Stimulated activated CD4-positive, alpha-beta T cell treated with anti-CD3 and anti-CD28 coated beads, TNF-alpha, amount 100 ng/mL, for 4 hours (primary cell): ENCODE measurements around the gene DGKE.
A peak's percentile ranks its signal among the peaks of the same experiment; 100 is the strongest.

Experiments
- DNase-seq, 3 experiments: peaks; one replicate each; pipeline ENCODE4 v3.0.0-alpha.2; 2020; ENCODE audit warnings: low read depth in 3 of 3

The DGKE gene

DNA sequence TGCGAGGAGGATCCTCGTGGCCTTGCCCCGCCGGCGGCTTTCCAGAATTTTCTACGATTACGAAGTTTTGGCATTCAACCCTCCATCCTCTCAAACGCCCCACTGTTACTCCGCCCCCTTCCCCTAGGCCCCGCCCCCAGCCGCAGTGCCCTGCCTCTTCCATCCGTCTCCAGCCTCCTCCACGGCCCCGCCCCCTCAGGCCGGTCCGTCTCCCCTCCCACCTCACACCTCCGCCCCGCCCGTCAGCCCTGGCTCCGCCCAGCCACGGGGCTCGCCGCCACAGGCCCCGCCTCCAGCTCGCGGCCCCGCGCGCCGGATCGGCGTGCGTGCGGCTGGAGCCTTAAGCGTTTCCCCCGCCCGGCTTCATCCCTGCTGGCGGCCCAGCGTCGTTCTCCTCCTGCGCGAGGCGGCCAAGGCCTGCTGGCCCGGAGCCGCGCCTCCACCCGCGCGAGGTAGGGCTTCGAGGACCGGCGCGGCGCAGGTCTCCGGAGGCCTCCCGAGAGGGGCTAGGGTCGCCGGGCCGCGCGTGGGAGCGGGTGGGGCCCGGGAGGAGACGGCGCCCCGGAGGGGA is at the start of gene DGKE, which contains the start of gene C17orf67:
Gene DGKE, plus strand, starts transcription at position 343 of the 571 bp plus-strand sequence. CDS start 645 bp downstream, outside the sequence.
Gene C17orf67, minus strand, starts transcription at position 112 of the 571 bp plus-strand sequence. CDS start 18,110 bp downstream, outside the sequence.
- DNase-seq: peak; percentile 99 to 100 (median 99)

DNA sequence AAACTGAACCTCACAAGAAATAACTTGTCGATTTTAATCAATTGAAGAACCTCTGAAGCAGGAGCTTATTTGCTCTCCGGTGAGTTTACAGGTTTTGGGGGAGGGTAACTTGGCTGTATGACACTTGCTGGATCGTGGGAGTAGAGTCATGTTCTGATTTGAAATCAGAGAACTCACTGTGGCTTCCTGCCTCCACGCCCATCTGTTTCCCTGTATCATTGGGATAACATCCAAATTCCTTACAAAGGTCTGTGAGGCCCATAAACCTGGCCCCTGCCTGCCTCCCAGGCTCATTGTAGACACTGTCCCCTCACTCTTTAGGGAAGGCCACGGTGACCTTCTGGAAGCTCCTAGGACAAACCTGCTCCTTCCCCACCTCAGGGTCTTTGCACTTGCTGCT is 48.5 kb upstream of the DGKE start:
- no peak for DNase-seq

DNA sequence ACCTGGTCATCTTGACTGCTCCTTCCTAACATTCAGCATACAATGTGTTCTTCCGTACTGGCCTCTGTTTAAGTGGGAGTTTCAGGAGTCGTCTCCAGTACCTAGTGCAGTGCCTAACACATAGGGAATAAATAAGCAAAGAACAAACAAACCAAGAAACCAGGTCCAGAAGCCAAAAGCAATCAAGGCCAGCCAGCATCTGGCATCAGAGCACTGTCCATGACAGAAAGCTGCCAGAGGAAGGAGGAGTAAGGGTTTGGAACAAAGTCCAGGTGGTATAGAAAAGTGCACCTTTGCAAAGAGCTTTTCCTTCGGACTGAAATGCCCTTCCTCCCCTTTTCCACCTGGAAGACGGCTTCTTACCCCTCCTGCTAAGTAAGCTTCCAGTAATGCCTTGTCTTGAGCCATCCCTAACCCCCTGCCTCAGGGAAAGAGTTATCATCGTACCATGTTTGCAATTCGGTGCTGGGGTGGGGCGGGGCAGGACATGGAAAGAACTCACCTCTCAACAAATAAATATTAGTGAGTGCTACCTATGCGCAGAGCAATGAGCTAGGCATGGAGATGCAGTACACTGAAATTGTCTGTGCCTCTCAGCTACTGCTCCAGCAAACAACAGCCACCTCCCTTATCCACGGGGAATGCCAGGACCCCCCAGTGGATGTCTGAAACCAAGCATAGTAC is 47.8 kb upstream of the DGKE start:
- no peak for DNase-seq

DNA sequence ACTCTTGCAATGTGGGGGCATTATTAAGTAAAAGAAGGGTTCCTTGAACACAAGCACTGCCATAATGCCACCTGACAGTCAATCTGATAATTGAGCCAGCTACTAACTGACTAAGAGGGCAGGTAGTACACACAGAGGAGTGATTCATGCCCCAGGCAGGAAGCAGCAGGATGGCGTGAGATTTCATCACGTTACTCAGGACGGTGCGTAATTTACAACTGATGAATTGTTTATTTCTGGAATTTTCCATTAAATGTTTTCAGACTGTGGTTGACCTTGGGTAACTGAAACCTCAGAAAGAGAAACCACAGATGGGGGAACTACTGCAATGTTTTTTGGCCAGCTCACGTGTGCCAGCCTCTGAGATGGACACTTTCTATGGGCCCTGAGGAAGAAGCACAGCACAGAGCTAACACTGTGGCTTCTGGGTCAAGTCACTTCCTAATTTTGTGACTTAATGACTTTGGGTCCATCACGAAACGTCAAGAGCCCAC is 46.9 kb upstream of the DGKE start:
- peak in 2 of 3 experiments; percentile 18 to 28 for DNase-seq

DNA sequence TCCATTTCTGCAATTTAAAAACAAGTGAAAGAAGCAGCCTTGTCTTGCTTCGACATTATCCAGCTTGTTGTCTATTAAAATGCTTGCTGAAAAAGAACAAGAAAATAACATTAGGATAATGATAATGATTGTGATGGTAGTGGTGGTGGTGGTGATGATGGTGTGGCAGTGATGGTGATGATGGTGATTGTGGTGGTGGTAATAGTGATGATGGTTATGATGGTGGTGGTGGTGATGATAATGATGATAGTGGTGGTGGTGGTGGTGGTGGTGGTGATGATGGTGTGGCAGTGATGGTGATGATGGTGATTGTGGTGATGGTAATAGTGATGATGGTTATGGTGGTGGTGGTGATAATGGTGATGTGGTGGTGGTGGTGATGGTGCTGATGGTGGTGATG is 41.7 kb upstream of the DGKE start:
- no peak for DNase-seq

DNA sequence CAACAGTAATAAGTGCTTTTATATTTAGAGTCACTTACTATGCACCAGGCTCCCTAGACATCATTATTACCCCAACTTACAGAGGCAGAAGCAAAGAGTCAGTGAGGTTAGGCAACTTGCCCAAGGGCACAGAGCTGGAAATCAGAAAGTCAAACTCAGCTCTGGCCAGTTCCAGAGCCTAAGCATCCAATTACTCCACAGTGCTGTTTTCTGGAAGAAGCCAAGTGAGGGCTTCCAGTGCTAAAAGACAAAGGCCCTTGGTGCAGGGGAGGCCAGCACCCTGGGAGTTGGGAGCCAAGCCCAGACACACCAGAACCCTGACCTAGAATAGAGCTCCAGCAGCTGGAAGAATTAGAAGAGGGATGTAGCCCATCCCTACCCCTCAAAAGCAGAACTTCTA is 40.4 kb upstream of the DGKE start:
- no peak for DNase-seq

DNA sequence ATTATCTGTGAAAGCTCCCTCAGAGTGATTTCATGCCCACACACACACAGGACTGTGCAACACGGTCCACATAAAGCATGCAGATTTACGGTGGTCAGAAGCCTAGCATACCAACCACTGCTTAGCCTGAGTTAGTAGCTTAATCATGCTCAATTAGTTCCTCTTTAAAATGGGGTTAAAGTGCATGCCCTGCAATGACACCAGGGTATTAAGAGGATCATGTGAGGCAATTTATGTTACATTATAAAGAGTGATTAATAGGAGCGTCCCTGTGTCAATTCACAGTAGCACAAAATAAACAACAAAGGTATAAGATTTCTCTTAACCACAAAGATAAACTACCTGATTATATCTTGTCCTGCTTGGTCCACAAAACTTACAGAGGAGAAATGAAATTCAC is 40.0 kb upstream of the DGKE start:
- no peak for DNase-seq

DNA sequence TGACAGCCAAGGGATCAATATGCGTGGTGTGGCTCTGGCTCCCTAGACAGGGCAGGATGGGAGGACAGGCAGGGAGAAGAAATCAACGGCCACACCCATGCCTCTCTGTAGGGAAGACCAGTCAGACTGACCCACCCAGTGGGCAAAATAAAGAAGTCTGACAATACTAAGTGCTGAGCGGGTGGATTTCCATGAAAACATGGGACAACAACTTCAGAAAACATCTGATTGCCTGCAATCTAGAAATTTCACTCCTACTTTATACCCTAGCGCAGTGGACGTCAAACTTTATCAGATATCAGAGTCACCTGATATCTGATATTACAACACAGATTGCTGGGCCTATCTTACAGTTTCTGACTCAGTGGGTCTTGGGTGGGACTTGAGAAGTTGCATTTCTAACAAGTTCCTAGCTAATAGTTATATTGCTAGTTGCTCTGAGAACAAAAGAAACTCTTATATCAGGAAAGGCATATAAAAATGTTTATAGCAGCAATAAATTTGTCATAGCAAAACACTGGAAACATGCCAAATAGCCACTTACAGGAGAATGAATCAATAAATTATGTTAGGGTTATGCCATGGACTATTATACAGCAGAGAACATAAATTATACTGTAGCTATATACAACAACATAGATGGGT is 38.6 kb upstream of the DGKE start:
- no peak for DNase-seq

DNA sequence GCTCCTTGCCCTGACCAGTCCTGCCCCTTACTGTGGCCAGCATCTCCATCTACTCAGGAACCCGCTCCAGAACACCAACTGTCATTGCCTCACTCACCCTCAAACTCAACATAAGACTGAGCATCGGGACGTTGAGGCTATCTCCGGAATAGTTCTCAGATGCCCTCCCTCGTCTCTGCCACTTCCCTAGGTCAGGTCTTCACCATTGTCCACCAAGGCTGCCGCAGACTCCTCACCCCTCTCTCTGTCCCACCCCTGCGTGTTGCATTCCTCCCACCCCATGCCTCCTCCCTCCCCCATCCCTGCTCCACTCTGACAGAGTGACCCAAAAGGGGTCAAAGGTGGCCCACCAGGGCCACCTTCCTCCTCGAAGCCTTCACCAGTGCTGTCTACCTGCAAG is 37.4 kb upstream of the DGKE start:
- DNase-seq: no peak

DNA sequence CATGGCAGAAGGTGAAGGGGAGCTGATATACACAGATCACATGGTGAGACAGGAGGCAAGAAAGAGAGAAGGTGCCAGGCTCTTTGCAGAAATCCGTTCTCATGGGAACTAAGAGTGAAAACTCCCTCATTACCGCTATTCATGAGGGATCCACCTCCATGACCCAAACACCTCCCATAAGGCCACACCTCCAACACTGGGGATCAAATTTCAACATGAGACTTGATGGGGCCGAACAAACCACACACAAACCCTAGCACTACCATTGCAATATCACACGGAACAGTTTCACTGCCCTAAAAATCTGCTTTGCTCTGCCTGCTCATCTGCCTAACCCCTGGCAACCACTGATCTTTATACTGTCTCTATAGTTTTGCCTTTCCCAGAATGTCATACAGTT is 35.0 kb upstream of the DGKE start:
- DNase-seq: no peak

DNA sequence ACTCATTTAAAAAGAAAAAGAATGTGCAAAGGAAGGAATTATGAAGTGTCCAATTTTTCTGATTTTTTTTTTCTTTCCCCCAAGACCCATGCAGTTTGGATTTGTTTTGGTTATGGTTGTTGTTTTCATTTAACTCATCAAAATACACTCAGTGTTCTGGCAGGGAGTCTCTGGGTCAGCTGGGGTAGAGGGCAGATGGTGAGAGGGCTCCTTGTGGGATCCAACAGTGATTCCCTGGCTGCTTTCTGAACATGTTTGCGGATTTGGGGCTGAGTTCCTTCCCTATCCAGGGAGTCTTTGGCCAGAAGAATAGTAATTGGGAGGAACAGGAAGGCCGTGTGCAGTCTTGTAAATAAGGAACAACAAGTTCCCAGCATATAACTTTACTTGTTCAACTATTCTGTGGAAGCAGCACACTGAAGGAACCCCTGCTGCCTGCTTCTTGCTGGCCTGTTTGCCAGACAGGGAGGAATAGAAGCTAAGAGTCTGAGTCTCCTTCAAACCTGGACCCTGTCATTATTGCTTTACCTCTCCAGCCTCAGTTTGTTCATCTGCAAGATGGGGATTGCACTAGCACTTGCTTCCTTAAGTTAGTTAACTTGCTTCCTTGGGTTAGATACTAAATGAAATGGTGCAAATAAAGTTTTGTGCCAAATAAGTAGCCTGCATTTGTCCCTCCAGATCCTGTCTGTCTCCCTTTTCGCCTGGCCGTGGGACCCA is 32.3 kb upstream of the DGKE start:
- no peak for DNase-seq

DNA sequence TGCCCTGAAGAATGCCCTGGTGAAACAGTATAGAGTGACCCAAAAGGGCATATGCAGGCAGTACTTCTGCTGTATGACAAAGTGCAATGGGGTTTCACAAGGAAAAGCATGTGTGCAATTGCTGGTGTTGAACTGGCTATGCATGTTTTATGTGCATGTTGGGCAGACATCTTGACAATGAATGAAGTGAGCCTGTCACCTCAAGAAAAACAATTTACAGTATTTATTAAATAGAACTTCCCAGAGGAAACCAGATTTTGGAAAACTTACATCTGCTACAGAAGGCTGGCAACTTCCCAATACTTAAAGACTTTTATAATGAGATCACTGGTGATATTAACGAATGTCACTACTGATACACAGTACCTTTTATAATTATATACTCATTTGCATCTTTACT is 30.9 kb upstream of the DGKE start:
- no peak for DNase-seq

DNA sequence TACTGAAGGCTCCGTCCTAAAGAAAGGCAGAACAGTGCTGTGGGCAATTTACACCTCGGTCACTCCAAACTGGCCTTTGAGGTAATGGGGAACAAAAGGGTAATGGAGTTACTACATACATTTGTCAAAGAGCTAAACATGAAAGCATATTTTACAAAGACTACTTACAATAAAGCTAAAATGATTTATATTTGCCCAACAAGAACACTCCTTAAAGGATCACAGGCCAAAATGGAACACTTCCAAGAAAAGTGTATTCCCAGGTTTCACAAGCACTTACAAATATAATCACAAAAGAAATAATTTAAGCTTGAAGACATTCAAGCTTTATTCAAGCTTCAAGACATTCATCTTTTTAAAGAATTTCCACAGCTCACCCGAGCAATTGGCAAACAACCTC is 29.5 kb upstream of the DGKE start:
- no peak for DNase-seq

DNA sequence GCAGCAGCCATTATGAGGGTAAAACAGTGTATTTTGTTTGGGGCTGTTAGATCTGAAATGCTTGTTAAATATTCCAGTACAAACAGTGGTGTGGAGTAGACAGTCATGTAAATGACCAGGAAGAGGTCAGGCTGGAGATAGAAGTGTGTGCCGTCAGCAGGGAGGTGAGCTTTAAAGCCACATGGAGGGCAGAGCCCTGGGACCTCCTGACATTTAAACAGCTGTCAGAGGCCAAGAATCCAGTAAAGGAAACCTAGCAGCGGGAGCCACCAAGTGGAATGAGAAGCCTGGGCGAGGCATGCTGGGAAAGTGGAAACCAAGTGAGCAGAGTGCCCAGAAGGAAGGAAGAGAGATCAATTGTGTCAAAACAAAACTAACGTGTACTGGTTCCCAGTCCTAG is 27.0 kb upstream of the DGKE start:
- no peak for DNase-seq

DNA sequence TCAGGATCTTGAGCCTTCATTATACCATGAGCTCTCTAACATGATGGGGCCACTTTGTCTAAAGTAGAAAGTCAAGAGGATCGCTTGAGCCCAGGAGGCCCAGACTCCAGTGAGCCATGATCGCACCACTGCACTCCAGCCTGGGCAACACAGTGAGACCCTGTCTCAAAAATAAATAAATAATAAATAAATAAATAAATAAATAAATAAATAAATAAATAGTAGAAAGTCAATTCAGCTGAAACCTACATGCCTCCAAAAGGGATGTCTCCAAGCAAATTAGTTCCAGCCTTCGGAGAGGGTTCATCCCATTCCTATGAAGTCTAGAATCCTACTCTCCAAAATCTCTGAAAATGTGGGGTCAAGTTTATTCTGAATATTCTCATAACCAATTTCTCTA is 26.2 kb upstream of the DGKE start:
- no peak for DNase-seq

DNA sequence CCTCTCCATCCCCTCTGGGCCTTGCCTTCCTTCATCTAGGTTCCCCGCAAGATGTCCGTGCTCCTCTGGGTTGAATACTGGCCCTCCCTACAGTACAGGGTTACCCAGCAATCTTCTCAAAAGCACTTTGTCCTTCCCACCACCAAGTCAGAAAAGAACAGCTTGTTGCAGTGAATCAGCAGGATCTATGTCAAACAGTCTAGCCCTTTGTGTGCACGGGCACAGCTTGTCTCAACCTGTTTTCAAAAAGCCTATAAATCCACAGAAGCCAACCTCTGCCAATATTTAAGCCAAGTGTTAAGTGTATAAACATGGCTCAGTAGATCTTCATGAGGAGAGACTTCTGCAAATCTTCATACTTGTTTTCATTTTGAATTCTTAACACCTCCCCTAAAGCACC is 25.4 kb upstream of the DGKE start:
- DNase-seq: no peak

DNA sequence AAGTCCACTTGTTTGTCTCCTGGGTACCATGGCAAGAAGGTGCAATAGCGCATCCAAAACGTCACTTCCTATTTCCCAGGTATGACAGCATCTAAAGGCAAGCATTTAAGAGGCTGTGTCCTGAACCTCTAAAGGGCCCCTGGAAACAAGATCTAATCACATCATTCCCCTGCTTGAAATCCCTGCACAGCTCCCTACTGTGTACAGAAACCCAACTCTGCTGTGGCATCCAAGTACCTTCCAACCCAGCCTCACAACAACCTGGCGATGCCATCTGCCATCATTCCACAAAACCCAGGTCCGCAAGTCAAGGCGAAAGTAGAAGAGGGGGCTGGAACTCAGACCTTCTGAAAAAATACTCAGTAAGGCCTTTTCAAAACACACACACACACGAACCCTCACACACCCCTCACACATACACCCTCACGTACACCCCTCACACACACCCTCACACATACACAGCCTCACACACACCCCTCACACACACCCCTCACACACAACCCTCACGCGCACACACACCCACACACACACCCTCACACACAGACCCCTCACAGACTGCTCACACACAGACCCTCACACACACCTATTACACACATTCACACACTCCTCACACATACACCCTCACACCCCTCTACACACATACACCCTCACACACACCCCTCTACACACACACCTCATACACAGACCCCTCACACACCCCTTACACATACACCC is 24.7 kb upstream of the DGKE start:
- no peak for DNase-seq

DNA sequence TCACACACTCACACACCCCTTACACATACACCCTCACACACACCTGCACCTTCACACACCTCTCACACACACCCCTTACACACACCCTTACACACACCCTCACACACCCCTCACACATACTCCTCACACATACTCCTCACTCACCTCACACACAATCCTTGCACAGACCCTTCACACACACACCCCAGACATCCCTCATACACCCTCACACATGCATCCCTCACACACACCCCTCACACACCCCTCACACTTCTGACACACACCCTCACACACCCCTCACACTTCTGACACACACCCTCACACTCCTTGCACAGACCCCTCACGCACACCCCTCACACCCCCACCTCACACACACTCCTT is 24.2 kb upstream of the DGKE start:
- no peak for DNase-seq

DNA sequence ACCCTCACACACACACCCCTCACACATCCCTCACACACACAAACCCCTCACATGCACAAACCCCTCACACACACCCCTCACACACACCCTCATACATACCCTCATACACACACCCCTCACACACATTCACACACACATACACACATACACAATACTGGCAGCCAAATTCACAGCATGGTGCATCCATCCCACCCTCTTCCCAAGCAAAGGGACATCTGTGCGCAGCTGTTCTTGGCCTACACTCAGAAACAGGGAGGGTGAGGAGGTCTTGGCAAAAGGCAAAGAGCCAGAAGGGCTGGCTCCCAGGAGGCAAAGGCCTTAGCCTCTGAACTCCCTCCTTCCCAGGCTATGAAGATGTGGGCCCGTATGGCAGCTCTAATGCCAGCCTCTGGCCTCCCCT is 23.6 kb upstream of the DGKE start:
- no peak for DNase-seq

DNA sequence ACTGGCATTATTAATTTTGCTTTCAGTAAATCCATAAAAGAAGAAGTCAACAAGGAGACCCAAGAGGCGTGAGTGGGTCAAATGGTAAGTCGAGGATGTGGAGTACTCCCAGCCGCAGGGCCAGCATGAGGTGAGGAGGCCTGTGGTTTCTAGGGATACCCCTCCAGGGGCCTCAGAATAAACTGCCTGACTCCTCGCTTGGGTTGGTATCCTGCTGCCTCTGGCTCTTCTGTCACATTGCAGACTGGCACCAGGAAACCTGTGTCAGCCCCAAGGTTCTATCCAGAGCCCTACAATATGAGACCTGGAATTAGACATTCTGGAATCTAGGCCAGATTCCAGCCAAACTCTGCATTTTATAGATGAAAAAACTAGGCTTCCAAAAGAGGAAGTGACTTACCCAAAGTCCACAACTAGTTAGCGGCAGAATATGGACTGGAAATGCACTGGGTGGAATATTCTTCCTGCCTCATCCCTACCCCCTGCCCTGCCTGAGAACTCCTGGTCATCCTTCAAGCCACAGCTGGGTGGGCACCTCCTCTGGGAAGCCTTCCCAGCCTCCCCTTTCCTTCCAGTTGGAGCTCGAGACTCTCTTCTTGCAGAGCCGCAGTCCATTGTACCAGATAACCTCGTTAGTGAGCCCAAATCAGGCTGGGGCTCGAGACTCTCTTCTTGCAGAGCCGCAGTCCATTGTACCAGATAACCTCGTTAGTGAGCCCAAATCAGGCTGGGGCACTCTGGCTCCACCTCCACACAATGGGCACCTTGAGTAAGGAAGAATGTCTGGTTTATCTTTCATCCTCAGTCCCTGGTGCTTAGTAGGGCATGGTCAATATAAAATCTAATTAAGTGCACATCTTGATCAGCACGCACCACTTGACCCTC is 22.8 kb upstream of the DGKE start:
- no peak for DNase-seq

DNA sequence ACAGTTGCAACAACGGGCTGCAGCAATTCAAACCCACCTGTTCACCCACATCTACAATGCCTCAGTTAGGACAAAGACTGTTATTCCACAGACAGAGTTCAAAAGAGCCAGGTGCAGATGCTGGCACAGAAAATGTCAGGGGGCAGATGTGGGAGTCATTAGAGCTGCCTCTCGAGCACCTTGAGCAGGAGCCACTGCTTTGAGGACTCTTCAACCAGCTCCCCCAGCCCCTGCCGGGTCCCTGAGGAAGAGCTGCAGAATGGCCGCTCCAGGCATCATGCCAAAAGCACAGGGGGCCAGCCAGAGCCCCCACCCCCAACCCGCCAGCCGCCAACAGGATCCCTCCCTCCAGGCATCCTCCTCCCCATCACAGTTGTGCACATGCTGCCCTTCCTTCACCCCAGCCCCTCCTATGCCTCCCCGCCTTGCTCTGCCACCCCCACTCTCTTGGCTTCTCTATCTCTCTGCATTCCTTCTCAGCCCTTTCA is 21.0 kb upstream of the DGKE start:
- DNase-seq: no peak
